RPMI8226 (cell line): ENCODE measurements around the gene ST6GALNAC5.

Experiments
- DNase-seq: peaks from one replicate; pipeline ENCODE4 v3.0.0-alpha.2; 2015

Gene ST6GALNAC5

GRCh38 chr1:77056525-77056924, 189.2 kb downstream of the ST6GALNAC5 start:
- no peak for DNase-seq

- no peak for DNase-seq
Observed at GRCh38 chr1:77057994-77058585, 190.8 kb downstream of the ST6GALNAC5 start.

- DNase-seq = no peak
Observed at GRCh38 chr1:77060000-77060399, 192.7 kb downstream of the ST6GALNAC5 start.

- DNase-seq = no peak
Observed at GRCh38 chr1:77061162-77061561, 193.9 kb downstream of the ST6GALNAC5 start.

GRCh38 chr1:77063118-77063517, 195.8 kb downstream of the ST6GALNAC5 start:
- DNase-seq = no peak

GRCh38 chr1:77064246-77064645, 197.0 kb downstream of the ST6GALNAC5 start:
- DNase-seq = no peak

GRCh38 chr1:77065693-77066342, 198.5 kb downstream of the ST6GALNAC5 start:
- DNase-seq = no peak

GRCh38 chr1:77068013-77068412, 200.7 kb downstream of the ST6GALNAC5 start:
- no peak for DNase-seq

- no peak for DNase-seq
Observed at GRCh38 chr1:77076759-77077158, 209.5 kb downstream of the ST6GALNAC5 start.

GRCh38 chr1:77081834-77082233, 214.6 kb downstream of the ST6GALNAC5 start:
- no peak for DNase-seq

GRCh38 chr1:77084457-77084856, 217.2 kb downstream of the ST6GALNAC5 start:
- DNase-seq = no peak

GRCh38 chr1:77085109-77085508, 217.8 kb downstream of the ST6GALNAC5 start:
- DNase-seq = no peak

- DNase-seq = no peak
Observed at GRCh38 chr1:77089756-77090155, 222.5 kb downstream of the ST6GALNAC5 start.

- DNase-seq = no peak
Observed at GRCh38 chr1:77095236-77095635, 228.0 kb downstream of the ST6GALNAC5 start.

GRCh38 chr1:77096496-77097255, 229.4 kb downstream of the ST6GALNAC5 start:
- DNase-seq = no peak

GRCh38 chr1:77100875-77101274, 233.6 kb downstream of the ST6GALNAC5 start:
- DNase-seq = no peak

- no peak for DNase-seq
Observed at GRCh38 chr1:77103486-77103885, 236.2 kb downstream of the ST6GALNAC5 start.

- no peak for DNase-seq
Observed at GRCh38 chr1:77104672-77105071, 237.4 kb downstream of the ST6GALNAC5 start.
